Thoracic aorta (tissue), 2 donors: ENCODE measurements around the gene MVK. TPM values are rescaled to one million over a fixed set of nuclear protein-coding genes. Genes with fewer than 3 reads are reported as not detected.

Source experiments
- ATAC-seq: fragments of 150-250 bp; one replicate; pipeline ENCODE4 v1.8.0; 2017; ENCODE audit warnings: low read depth; ENCODE audit not compliant: insufficient number of reproducible peaks, low FRiP score
- DNase-seq: peaks from one replicate; pipeline ENCODE4 v3.0.0-alpha.2; 2020; ENCODE audit warnings: low spot score
- H3K27ac ChIP-seq, 2 donors: fragments of 200-600 bp; sonication (generic); 1 replicate in 1 of 2; 2 replicates in 1 of 2; pipeline ENCODE4 v1.5.1; 2016; ENCODE audit warnings: mild to moderate bottlenecking in 2 of 2, moderate library complexity in 2 of 2
- H3K27me3 ChIP-seq: fragments of 200-600 bp; sonication (generic); replicated peaks from 2 replicates; pipeline ENCODE4 v1.6.0; 2016; ENCODE audit warnings: mild to moderate bottlenecking; ENCODE audit not compliant: insufficient read depth
- H3K36me3 ChIP-seq: fragments of 200-600 bp; sonication (generic); one replicate; pipeline ENCODE4 v1.5.1; 2016
- H3K4me1 ChIP-seq, 2 donors: fragments of 200-600 bp; sonication (generic); 1 replicate in 1 of 2; 2 replicates in 1 of 2; pipeline versions ENCODE4 v1.5.1 to v1.6.0; 2016; ENCODE audit warnings: low read depth in 2 of 2, mild to moderate bottlenecking in 1 of 2; ENCODE audit not compliant: control insufficient read depth in 1 of 2
- H3K4me3 ChIP-seq: fragments of 200-600 bp; sonication (generic); 2 replicates; pipeline ENCODE4 v1.5.1; 2016; ENCODE audit warnings: mild to moderate bottlenecking
- H3K9me3 ChIP-seq: fragments of 200-600 bp; sonication (generic); 2 replicates; pipeline ENCODE4 v1.5.1; 2016
- total RNA-seq, 2 donors: library from RNA; depleted of rRNA; stranded (reverse); fragments of >200 nt; gene quantifications; one replicate each; pipeline versions ENCODE4 v1.1.0 to v1.2.3, GENCODE V29; 2016
- TF ChIP-seq, protein P1 (sequence below): fragments of 200-600 bp; sonication (generic); IDR thresholded peaks from one replicate; pipeline ENCODE4 v1.5.1; 2019; ENCODE audit warnings: antibody characterized with exemption

MVK gene
- total RNA-seq, 2 donors from 2014 or later: 4.7 to 19.0 TPM

DNA sequence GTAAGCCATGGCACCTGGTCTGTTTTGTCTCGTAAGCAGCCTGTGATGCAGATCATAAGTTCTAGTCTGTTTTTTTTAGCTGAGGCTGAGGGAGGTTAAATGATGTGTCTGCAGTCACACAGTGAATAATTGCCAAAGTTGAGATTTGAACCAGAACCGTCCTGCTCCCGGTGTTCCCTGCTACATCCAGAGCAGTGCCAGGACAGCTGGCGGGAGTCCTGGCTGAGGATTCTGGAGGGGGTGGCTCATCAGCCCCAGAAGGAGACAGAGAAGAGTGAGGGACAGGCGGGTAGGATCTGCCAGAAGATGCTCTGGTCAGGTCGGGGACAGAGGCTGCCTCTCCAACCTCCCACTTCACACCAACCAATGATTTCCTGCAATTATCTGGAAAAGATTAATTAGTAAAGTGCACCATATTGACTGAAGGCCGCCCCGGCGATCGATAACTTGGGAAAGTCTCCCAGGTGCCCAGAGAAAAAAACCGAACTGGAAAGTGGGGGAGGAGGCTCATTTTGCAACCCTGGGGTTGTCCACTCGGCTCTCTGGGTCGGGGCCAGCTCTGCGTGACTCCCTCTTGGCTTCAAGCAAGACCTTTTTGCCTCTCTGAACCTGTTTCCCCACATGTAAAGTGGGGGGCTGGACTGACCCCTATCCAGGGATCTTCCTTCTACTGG lies 42.1 kb downstream of the MVK start:
- no peak for ATAC-seq
- no peaks in the 10 kb centered on the region for H3K36me3 ChIP-seq
- H3K27me3 ChIP-seq: no peaks in the 10 kb centered on the region
- H3K27ac ChIP-seq: no peak overlapping the region
- no peaks in the 10 kb centered on the region for H3K9me3 ChIP-seq
- no peak for DNase-seq
- H3K4me1 ChIP-seq: no peaks in the 10 kb centered on the region
- TF ChIP-seq, protein P1, sequence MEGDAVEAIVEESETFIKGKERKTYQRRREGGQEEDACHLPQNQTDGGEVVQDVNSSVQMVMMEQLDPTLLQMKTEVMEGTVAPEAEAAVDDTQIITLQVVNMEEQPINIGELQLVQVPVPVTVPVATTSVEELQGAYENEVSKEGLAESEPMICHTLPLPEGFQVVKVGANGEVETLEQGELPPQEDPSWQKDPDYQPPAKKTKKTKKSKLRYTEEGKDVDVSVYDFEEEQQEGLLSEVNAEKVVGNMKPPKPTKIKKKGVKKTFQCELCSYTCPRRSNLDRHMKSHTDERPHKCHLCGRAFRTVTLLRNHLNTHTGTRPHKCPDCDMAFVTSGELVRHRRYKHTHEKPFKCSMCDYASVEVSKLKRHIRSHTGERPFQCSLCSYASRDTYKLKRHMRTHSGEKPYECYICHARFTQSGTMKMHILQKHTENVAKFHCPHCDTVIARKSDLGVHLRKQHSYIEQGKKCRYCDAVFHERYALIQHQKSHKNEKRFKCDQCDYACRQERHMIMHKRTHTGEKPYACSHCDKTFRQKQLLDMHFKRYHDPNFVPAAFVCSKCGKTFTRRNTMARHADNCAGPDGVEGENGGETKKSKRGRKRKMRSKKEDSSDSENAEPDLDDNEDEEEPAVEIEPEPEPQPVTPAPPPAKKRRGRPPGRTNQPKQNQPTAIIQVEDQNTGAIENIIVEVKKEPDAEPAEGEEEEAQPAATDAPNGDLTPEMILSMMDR: no peak
- no peak overlapping the region for H3K4me3 ChIP-seq

DNA sequence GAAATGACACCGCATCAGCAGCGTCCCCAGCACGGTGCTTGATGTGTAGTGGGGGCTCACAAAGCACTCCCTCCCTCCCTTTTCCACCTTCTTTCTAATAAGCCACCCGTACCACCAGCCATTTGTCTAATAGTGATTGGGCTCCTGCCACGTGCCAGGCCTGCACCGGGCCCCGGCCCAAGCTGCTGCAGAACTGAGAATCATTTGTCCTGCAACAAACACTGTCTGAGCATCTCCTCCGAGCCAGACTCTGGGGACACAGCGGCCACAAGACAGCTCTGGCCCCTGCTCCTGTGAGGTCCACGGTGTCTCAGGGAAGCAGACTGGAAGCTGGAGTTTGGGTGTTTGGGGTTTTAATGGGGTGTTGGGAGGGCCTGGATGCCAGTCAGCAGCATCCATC lies 43.9 kb downstream of the MVK start:
- ATAC-seq (no peak), DNase-seq (no peak)
- TF ChIP-seq, protein P1: no peak
- Histone ChIP-seq H3K4me1 (no peaks in the 10 kb centered on the region), H3K36me3 (no peaks in the 10 kb centered on the region), H3K9me3 (no peaks in the 10 kb centered on the region), H3K27ac (no peak overlapping the region), H3K4me3 (no peak overlapping the region), H3K27me3 (no peaks in the 10 kb centered on the region)

DNA sequence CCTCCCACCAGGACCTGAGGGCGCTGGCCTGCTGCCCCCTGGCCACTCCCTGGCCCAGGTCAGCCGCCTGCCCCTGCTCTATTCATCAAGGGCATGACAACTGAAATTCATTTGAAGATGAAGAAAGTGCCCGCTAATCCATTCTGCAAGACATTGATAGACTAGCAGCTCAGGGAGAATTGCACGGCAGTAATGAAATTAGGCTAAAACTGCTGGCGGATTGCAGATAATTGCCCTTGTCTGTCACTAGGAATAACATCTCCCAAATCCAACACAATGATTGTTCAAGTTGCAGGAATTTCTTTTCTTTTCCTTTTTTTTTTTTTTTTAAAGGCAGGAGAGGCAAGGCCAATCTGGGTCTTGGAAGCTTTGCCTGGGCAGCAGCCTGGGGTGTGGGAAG lies 44.5 kb downstream of the MVK start:
- Histone ChIP-seq H3K36me3 (no peaks in the 10 kb centered on the region), H3K4me3 (no peak overlapping the region), H3K4me1 (no peaks in the 10 kb centered on the region), H3K27me3 (no peaks in the 10 kb centered on the region), H3K27ac (no peak overlapping the region), H3K9me3 (no peaks in the 10 kb centered on the region)
- ATAC-seq (no peak), DNase-seq (no peak)
- TF ChIP-seq, protein P1: no peak

DNA sequence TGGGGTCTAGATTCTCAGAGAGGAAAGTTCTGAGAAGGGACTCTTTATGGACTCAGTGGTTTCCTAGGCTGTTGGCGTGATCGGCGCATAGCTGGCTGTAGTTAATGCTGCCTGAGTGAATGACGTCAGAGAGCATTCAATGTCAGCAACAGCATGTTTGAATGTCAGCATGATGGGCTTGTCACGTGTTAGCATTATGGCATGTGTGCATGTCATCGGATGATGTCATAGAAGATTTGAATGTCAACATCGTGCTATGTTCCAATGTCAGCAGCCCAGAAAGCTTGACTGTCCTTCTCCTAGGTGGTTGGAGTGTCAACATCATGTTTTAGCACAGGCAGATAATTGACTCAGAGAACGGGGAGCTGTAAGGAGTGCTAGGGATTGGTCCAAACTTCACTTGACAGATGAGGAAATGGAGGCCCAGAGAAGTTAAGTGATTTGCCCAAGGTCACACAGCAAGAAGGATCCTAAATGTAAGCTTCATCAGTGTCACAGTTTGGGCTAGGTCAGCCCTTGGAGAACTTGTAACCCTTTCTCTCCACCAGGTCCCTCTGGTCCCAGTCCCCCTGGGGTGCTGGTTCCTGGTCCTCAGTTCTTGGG lies 45.5 kb downstream of the MVK start:
- no peaks in the 10 kb centered on the region for H3K9me3 ChIP-seq
- no peaks in the 10 kb centered on the region for H3K36me3 ChIP-seq
- DNase-seq (no peak), ATAC-seq (no peak)
- no peak overlapping the region for H3K4me3 ChIP-seq
- H3K4me1 ChIP-seq: no peaks in the 10 kb centered on the region
- TF ChIP-seq, protein P1: no peak
- H3K27me3 ChIP-seq: no peaks in the 10 kb centered on the region
- no peak overlapping the region for H3K27ac ChIP-seq

- TF ChIP-seq, protein P1: no peak
- ATAC-seq (no peak), DNase-seq (no peak)
- no peak overlapping the region for H3K4me3 ChIP-seq
- H3K27ac ChIP-seq: no peak overlapping the region
- no peaks in the 10 kb centered on the region for H3K27me3 ChIP-seq
- no peaks in the 10 kb centered on the region for H3K36me3 ChIP-seq
- no peaks in the 10 kb centered on the region for H3K9me3 ChIP-seq
- H3K4me1 ChIP-seq: no peaks in the 10 kb centered on the region
Measured at GRCh38 chr12:109621211-109621694, 47.7 kb downstream of the MVK start.
